ENCODE measurements around the gene RNFT2. TPM values are rescaled to one million over a fixed set of nuclear protein-coding genes. Genes with fewer than 3 reads are reported as not detected.

The RNFT2 gene
- total RNA-seq, 1 experiment from 2014 or later: 12.6 TPM

DNA sequence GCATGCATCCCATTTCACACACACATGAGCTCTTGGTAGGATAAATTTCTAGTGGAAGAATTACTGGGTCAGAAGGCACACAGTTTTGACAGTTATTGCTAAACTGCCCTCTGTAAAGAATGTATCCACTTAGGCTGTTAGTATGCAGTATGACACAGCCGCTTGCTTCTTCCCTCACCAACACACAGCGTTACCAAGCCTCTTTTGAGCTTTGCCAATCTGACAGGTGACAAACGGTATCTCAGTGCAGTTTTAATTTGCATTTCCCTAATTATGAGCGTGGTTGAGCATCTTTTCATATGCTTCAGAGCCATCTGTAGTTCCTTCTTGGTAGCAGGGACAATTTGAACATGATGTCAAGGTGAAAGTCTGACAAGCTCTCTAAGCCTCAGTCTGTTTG is 100.2 kb downstream of the RNFT2 start:
- POLR2A ChIA-PET (ENCODE audit: unreplicated experiment): interaction anchor here (0.5 kb wide), 1 partner anchor 193 kb away, joined by 3 read pairs; no protein-coding TSS in a partner anchor
- H3K9me3 ChIP-seq (ENCODE audit: low read length): no peaks in the 10 kb centered on the region
- H2AFZ ChIP-seq (ENCODE audit: low read length): no peak overlapping the region
- no peaks in the 10 kb centered on the region for H3K79me2 ChIP-seq (ENCODE audit: low read length)
- intact Hi-C loops (cut with micrococcal nuclease): no loop called here
- H3K4me3 ChIP-seq (ENCODE audit: low read length): no peak overlapping the region
- no TSS peak for BruUV-seq (replicated peaks)
- no peak overlapping the region for H3K9ac ChIP-seq (ENCODE audit: low read length)
- H3K36me3 ChIP-seq (ENCODE audit: low read depth, low read length): no peaks in the 10 kb centered on the region
- CTCF ChIA-PET: no interaction called here
- no peaks in the 10 kb centered on the region for H3K4me1 ChIP-seq (ENCODE audit: insufficient read depth, low read length)
- H3K4me2 ChIP-seq (ENCODE audit: low read length): no peak overlapping the region
- TF ChIP-seq EZH2phosphoT487 (IDR thresholded peaks at IDR 0.05; ENCODE audit: borderline replicate concordance, low read length): no peak
- TF ChIP-seq EZH2 (IDR thresholded peaks at IDR 0.05; ENCODE audit: low read length, unreplicated experiment): no peak
- TF ChIP-seq, protein P1, sequence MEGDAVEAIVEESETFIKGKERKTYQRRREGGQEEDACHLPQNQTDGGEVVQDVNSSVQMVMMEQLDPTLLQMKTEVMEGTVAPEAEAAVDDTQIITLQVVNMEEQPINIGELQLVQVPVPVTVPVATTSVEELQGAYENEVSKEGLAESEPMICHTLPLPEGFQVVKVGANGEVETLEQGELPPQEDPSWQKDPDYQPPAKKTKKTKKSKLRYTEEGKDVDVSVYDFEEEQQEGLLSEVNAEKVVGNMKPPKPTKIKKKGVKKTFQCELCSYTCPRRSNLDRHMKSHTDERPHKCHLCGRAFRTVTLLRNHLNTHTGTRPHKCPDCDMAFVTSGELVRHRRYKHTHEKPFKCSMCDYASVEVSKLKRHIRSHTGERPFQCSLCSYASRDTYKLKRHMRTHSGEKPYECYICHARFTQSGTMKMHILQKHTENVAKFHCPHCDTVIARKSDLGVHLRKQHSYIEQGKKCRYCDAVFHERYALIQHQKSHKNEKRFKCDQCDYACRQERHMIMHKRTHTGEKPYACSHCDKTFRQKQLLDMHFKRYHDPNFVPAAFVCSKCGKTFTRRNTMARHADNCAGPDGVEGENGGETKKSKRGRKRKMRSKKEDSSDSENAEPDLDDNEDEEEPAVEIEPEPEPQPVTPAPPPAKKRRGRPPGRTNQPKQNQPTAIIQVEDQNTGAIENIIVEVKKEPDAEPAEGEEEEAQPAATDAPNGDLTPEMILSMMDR (conservative IDR thresholded peaks at IDR 0.05; ENCODE audit: low read depth, low read length): no peak
- H4K20me1 ChIP-seq (ENCODE audit: low read length): no peaks in the 10 kb centered on the region
- no peak for DNase-seq
- no peak overlapping the region for H3K27ac ChIP-seq (ENCODE audit: low read length)
- H3K27me3 ChIP-seq (ENCODE audit: low read length): no peaks in the 10 kb centered on the region
- no peak for ATAC-seq
- no peaks in the 10 kb centered on the region for H3F3A ChIP-seq (ENCODE audit: low read length, unreplicated experiment)
- no peaks in the 10 kb centered on the region for H3K9me2 ChIP-seq (replicated peaks; ENCODE audit: low read length)

DNA sequence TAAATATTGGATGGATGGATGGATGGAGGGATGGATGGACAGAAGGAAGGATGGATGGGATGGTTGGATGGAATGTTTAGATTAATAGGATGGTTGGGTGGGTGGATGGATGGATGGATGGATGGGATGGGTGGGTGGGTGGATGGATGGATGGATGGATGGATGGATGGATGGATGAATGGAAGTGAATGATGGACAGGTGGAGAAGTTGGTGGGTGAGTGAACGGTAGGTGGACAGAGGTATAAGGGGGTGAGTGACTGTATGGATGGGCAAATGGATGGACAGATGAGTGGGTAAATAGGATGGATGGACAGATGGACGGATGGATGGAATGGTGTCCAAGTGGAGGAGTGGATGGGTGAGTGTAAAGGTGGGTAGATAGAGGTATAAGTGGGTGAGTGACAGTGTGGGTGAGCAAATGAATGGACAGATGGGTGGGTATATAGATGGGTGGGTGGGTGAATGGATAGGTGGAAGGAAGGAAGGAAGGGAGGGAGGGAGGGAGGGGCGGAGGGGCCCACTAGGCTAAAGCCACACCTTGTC is 101.2 kb downstream of the RNFT2 start:
- Histone ChIP-seq H3K4me1 (ENCODE audit: insufficient read depth, low read length) (no peaks in the 10 kb centered on the region), H3K27ac (ENCODE audit: low read length) (no peak overlapping the region), H3K79me2 (ENCODE audit: low read length) (no peaks in the 10 kb centered on the region), H3K4me2 (ENCODE audit: low read length) (no peak overlapping the region), H3K9me2 (replicated peaks; ENCODE audit: low read length) (no peaks in the 10 kb centered on the region), H2AFZ (ENCODE audit: low read length) (no peak overlapping the region), H3K27me3 (ENCODE audit: low read length) (no peaks in the 10 kb centered on the region), H4K20me1 (ENCODE audit: low read length) (no peaks in the 10 kb centered on the region), H3K36me3 (ENCODE audit: low read depth, low read length) (no peaks in the 10 kb centered on the region), H3K4me3 (ENCODE audit: low read length) (no peak overlapping the region), H3K9me3 (ENCODE audit: low read length) (no peaks in the 10 kb centered on the region), H3F3A (ENCODE audit: low read length, unreplicated experiment) (no peaks in the 10 kb centered on the region), H3K9ac (ENCODE audit: low read length) (no peak overlapping the region)
- CTCF ChIA-PET: no interaction called here
- BruUV-seq (replicated peaks): no TSS peak
- no peak for DNase-seq
- ATAC-seq: no peak
- intact Hi-C loops (cut with micrococcal nuclease): no loop called here
- POLR2A ChIA-PET (ENCODE audit: unreplicated experiment): no interaction called here
- TF ChIP-seq EZH2phosphoT487 (IDR thresholded peaks at IDR 0.05; ENCODE audit: borderline replicate concordance, low read length): no peak
- TF ChIP-seq, protein P1 (conservative IDR thresholded peaks at IDR 0.05; ENCODE audit: low read depth, low read length): no peak
- TF ChIP-seq EZH2 (IDR thresholded peaks at IDR 0.05; ENCODE audit: low read length, unreplicated experiment): no peak

DNA sequence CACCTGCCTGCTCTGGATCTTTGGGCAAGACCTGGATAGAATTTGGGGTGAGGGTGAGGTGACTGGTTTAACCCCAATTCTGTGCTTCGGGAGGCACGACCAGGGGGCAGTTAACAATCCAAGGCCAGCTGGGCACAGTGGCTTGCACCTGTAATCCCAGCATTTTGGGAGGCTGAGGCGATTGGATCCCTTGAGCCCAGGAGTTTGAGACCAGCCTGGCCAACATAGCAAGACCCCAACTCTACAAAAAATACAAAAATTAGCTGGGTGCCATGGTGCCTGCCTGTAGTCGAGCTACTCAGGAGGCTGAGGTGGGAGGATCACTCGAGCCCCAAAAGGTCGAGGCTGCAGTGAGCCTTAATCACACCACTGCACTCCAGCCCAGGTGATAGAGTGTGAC is 105.0 kb downstream of the RNFT2 start:
- no peaks in the 10 kb centered on the region for H3K9me3 ChIP-seq (ENCODE audit: low read length)
- no peaks in the 10 kb centered on the region for H3K36me3 ChIP-seq (ENCODE audit: low read depth, low read length)
- no peak for TF ChIP-seq EZH2phosphoT487 (IDR thresholded peaks at IDR 0.05; ENCODE audit: borderline replicate concordance, low read length)
- TF ChIP-seq, protein P1 (conservative IDR thresholded peaks at IDR 0.05; ENCODE audit: low read depth, low read length): no peak
- TF ChIP-seq EZH2 (IDR thresholded peaks at IDR 0.05; ENCODE audit: low read length, unreplicated experiment): no peak
- H3F3A ChIP-seq (ENCODE audit: low read length, unreplicated experiment): no peaks in the 10 kb centered on the region
- ATAC-seq: no peak
- H3K27me3 ChIP-seq (ENCODE audit: low read length): no peaks in the 10 kb centered on the region
- intact Hi-C loops (cut with micrococcal nuclease): no loop called here
- H3K4me3 ChIP-seq (ENCODE audit: low read length): no peak overlapping the region
- H3K27ac ChIP-seq (ENCODE audit: low read length): no peak overlapping the region
- no peak overlapping the region for H3K4me2 ChIP-seq (ENCODE audit: low read length)
- no peaks in the 10 kb centered on the region for H3K79me2 ChIP-seq (ENCODE audit: low read length)
- no peaks in the 10 kb centered on the region for H3K4me1 ChIP-seq (ENCODE audit: insufficient read depth, low read length)
- ChIA-PET POLR2A (ENCODE audit: unreplicated experiment) (no interaction called here), CTCF (no interaction called here)
- no peak overlapping the region for H3K9ac ChIP-seq (ENCODE audit: low read length)
- no peaks in the 10 kb centered on the region for H3K9me2 ChIP-seq (replicated peaks; ENCODE audit: low read length)
- no TSS peak for BruUV-seq (replicated peaks)
- H2AFZ ChIP-seq (ENCODE audit: low read length): no peak overlapping the region
- no peaks in the 10 kb centered on the region for H4K20me1 ChIP-seq (ENCODE audit: low read length)
- no peak for DNase-seq

Measured in PC-3 (cell line).